Vagina (tissue), 2 donors: ENCODE results near the gene PIK3R4. TPM values are rescaled to one million over a fixed set of nuclear protein-coding genes. Genes with fewer than 3 reads are reported as not detected.

ENCODE experiments used
- DNase-seq, 2 donors: peaks; one replicate each; pipeline ENCODE4 v3.0.0-alpha.2; 2017; ENCODE audit errors: extremely low spot score in 2 of 2
- H3K27ac ChIP-seq: fragments of 200-600 bp; sonication (generic); one replicate; pipeline ENCODE4 v1.5.1; 2019
- H3K27me3 ChIP-seq: fragments of 200-600 bp; sonication (generic); one replicate; pipeline ENCODE4 v1.5.1; 2019
- H3K36me3 ChIP-seq, 2 donors: fragments of 200-600 bp; sonication (generic); one replicate each; pipeline ENCODE4 v1.5.1; 2017 to 2019
- H3K4me1 ChIP-seq: fragments of 200-600 bp; sonication (generic); one replicate; pipeline ENCODE4 v1.5.1; 2019
- H3K4me3 ChIP-seq, 2 donors: fragments of 200-600 bp; sonication (generic); 1 replicate in 1 of 2; 2 replicates in 1 of 2; pipeline ENCODE4 v1.5.1; 2016 to 2019
- H3K9me3 ChIP-seq: fragments of 200-600 bp; sonication (generic); one replicate; pipeline ENCODE4 v1.5.1; 2019
- POLR2A ChIP-seq, 2 donors: fragments of 450-650 bp; IDR thresholded peaks; one replicate each; pipeline ENCODE4 v1.6.1; 2017; ENCODE audit warnings: antibody characterized with exemption in 2 of 2, mild to moderate bottlenecking in 2 of 2, moderate library complexity in 2 of 2
- POLR2AphosphoS5 ChIP-seq, 2 donors: sonication (generic); formaldehyde crosslinking; IDR thresholded peaks; one replicate each; pipeline ENCODE4 v1.9.0; 2017; ENCODE audit warnings: antibody characterized with exemption in 2 of 2, mild to moderate bottlenecking in 2 of 2, low read depth in 1 of 2; ENCODE audit not compliant: insufficient read depth in 1 of 2
- intact Hi-C: fragments of 100-400 bp; cut with DNase I; formaldehyde crosslinking; loops from one replicate; pipeline ENCODE4 v1.15.1; 2023
- total RNA-seq: library from RNA; depleted of rRNA; stranded (reverse); fragments of >200 nt; gene quantifications from one replicate; pipeline ENCODE4 v1.2.3, GENCODE V29; 2016
- TF ChIP-seq, protein P1 (sequence below), 3 experiments: fragments of 450-650 bp in 2 of 3; fragments of 200-600 bp in 1 of 3; sonication (generic) in 1 of 3; IDR thresholded peaks; one replicate each; pipeline ENCODE4 v1.5.1; 2017 to 2019; ENCODE audit warnings: antibody characterized with exemption in 3 of 3, mild to moderate bottlenecking in 2 of 3, moderate library complexity in 2 of 3

PIK3R4 gene
- total RNA-seq, 1 donor from 2014 or later: 20.6 TPM

DNA sequence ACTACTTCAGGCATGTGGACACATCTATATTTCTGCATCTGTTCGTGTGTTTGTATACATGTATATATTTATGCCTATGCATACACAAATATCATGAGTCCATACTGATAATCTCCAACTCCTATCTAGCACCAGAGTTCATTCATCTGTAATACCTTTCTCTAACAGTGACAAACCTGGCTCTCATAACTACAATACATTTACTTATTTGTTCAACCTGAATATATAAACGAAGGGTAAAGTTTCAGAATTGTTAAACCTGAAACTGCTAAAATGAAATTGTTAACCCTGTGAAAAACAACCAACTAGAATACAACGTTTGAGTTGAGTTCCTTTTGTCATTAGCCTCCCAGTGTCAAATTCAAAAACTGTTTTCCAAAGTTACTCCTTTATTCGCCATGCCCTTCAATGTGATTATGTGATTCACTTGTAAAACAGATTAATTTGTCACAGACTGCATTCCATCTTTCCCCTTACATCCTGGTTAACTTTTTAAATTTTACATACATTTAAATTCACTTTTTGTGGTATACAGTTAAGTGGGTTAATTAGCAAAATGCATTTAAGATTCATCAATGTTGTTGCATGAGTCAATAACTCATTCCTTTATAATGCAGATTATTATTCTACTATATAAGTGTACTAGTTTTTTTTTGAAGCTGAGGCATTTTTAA is 58.5 kb downstream of the PIK3R4 start:
- Histone ChIP-seq H3K27ac (no peak overlapping the region), H3K9me3 (no peaks in the 10 kb centered on the region), H3K4me3 (no peak overlapping the region), H3K27me3 (no peaks in the 10 kb centered on the region), H3K4me1 (no peaks in the 10 kb centered on the region), H3K36me3 (peaks cover 0 to 25% of the 10 kb centered on the region in 2 donors)
- intact Hi-C loops: no loop called here
- DNase-seq: no peak
- TF ChIP-seq POLR2A (IDR thresholded peaks at IDR 0.05) (no peak), POLR2AphosphoS5 (IDR thresholded peaks at IDR 0.05; ENCODE audit: insufficient read depth in 1 of 2, low read depth in 1 of 2) (no peak)
- TF ChIP-seq, protein P1, sequence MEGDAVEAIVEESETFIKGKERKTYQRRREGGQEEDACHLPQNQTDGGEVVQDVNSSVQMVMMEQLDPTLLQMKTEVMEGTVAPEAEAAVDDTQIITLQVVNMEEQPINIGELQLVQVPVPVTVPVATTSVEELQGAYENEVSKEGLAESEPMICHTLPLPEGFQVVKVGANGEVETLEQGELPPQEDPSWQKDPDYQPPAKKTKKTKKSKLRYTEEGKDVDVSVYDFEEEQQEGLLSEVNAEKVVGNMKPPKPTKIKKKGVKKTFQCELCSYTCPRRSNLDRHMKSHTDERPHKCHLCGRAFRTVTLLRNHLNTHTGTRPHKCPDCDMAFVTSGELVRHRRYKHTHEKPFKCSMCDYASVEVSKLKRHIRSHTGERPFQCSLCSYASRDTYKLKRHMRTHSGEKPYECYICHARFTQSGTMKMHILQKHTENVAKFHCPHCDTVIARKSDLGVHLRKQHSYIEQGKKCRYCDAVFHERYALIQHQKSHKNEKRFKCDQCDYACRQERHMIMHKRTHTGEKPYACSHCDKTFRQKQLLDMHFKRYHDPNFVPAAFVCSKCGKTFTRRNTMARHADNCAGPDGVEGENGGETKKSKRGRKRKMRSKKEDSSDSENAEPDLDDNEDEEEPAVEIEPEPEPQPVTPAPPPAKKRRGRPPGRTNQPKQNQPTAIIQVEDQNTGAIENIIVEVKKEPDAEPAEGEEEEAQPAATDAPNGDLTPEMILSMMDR (IDR thresholded peaks at IDR 0.05): no peak

GRCh38 chr3:130687327-130687726 is 59.3 kb downstream of the PIK3R4 start:
- Histone ChIP-seq H3K36me3 (peaks cover 0 to 32% of the 10 kb centered on the region in 2 donors), H3K27me3 (no peaks in the 10 kb centered on the region)

GRCh38 chr3:130686833-130687232 is 59.8 kb downstream of the PIK3R4 start:
- Histone ChIP-seq H3K27ac (no peak overlapping the region), H3K9me3 (no peaks in the 10 kb centered on the region), H3K36me3 (peaks cover 0 to 36% of the 10 kb centered on the region in 2 donors), H3K4me1 (no peaks in the 10 kb centered on the region), H3K4me3 (no peak overlapping the region), H3K27me3 (no peaks in the 10 kb centered on the region)
- intact Hi-C loops: no loop called here
- TF ChIP-seq POLR2AphosphoS5 (IDR thresholded peaks at IDR 0.05; ENCODE audit: insufficient read depth in 1 of 2, low read depth in 1 of 2) (no peak), POLR2A (IDR thresholded peaks at IDR 0.05) (no peak)
- TF ChIP-seq, protein P1 (IDR thresholded peaks at IDR 0.05): no peak
- DNase-seq: no peak

More at GRCh38 chr3:130687327-130687726, 59.3 kb downstream of the PIK3R4 start:
- Histone ChIP-seq H3K4me1 (no peaks in the 10 kb centered on the region), H3K27ac (no peak overlapping the region), H3K9me3 (no peaks in the 10 kb centered on the region), H3K4me3 (no peak overlapping the region)
- DNase-seq: no peak
- intact Hi-C loops: no loop called here
- TF ChIP-seq POLR2A (IDR thresholded peaks at IDR 0.05) (no peak), POLR2AphosphoS5 (IDR thresholded peaks at IDR 0.05; ENCODE audit: insufficient read depth in 1 of 2, low read depth in 1 of 2) (no peak)
- TF ChIP-seq, protein P1 (IDR thresholded peaks at IDR 0.05): no peak

DNA sequence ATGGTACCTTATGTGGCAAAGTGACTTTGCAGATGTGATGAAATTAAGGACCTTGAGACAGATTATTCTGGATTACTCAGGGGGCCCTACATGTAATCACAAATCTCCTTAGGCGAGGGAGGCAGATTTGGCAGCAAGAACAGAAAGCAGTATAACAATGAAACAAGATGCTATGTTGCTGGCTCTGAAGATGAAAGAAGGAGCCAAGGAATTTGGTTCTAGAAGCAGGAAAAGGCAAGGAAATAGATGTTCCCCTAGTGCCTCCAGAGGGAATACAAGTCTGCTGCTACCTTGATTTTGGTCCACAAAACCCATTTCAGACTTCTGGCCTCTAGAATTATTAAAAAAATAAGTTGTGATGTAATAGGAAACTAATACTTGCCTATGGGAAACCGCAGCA is 64.5 kb downstream of the PIK3R4 start:
- Histone ChIP-seq H3K4me1 (no peaks in the 10 kb centered on the region), H3K27ac (no peak overlapping the region), H3K36me3 (peaks cover 0 to 55% of the 10 kb centered on the region in 2 donors), H3K9me3 (no peaks in the 10 kb centered on the region), H3K4me3 (no peak overlapping the region), H3K27me3 (no peaks in the 10 kb centered on the region)
- intact Hi-C loops: no loop called here
- DNase-seq: no peak
- TF ChIP-seq POLR2AphosphoS5 (IDR thresholded peaks at IDR 0.05; ENCODE audit: insufficient read depth in 1 of 2, low read depth in 1 of 2) (no peak), POLR2A (IDR thresholded peaks at IDR 0.05) (no peak)
- TF ChIP-seq, protein P1 (IDR thresholded peaks at IDR 0.05): no peak

DNA sequence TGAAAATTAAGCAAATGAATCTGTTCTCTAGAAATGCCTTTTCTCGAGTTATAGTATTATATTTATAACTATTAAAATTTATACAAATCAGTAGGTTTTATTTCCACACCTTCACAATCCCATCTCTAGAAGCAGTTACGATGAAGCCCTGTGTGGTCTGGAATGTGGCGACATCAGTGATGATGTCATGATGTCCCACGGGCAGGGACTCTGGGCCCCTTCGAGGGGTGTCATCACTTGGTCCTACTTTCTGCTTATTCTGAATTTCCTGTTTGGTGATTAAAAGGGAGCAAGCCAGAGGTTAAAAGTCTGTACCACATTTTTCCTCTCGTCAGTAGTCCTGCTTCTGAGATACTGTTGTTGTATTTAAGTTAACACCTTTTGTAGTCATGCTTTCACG is 67.4 kb downstream of the PIK3R4 start:
- DNase-seq: no peak
- peaks cover 0 to 55% of the 10 kb centered on the region in 2 donors for H3K36me3 ChIP-seq
- no peaks in the 10 kb centered on the region for H3K9me3 ChIP-seq
- TF ChIP-seq POLR2AphosphoS5 (IDR thresholded peaks at IDR 0.05; ENCODE audit: insufficient read depth in 1 of 2, low read depth in 1 of 2) (no peak), POLR2A (IDR thresholded peaks at IDR 0.05) (no peak)
- TF ChIP-seq, protein P1 (IDR thresholded peaks at IDR 0.05): no peak
- no peak overlapping the region for H3K4me3 ChIP-seq
- no peak overlapping the region for H3K27ac ChIP-seq
- no peaks in the 10 kb centered on the region for H3K27me3 ChIP-seq
- intact Hi-C loops: no loop called here
- H3K4me1 ChIP-seq: no peaks in the 10 kb centered on the region
